Measurements from ENCODE around the gene WDFY4. TPM values are rescaled to one million over a fixed set of nuclear protein-coding genes. Genes with fewer than 3 reads are reported as not detected.

The WDFY4 gene
- polyA plus RNA-seq, 1 of the 3 experiments (the other 2 are of a cell fraction): not detected

- no peaks in the 10 kb centered on the region for H4K20me1 ChIP-seq (ENCODE audit: insufficient read depth)
- POLR2A ChIA-PET: no interaction called here
- no peaks in the 10 kb centered on the region for H3K9me3 ChIP-seq
- CTCF ChIA-PET: no interaction called here
- no peaks in the 10 kb centered on the region for H3K79me2 ChIP-seq (ENCODE audit: insufficient read depth)
- H3K9me2 ChIP-seq: no peaks in the 10 kb centered on the region
- no peak overlapping the region for H3K9ac ChIP-seq
- H3K4me1 ChIP-seq (ENCODE audit: control insufficient read depth in 1 of 2, insufficient read depth in 2 of 2, low read depth in 1 of 2, low read length in 1 of 2): peaks cover 0 to 7% of the 10 kb centered on the region in 2 experiments; a peak in 1 of 4 replicates
- H3K27me3 ChIP-seq (ENCODE audit: insufficient read depth): no peaks in the 10 kb centered on the region
- 27% methylated on average over 5 of the region's 6 CpGs for whole genome bisulfite sequencing (ENCODE audit: low lambda C conversion rate)
- DNase-seq: no peak
- H3K4me3 ChIP-seq (ENCODE audit: low read depth in 2 of 2, low read length in 1 of 2): no peak overlapping the region
- H2AFZ ChIP-seq (ENCODE audit: low read depth): no peak overlapping the region
- no peak overlapping the region for H3K4me2 ChIP-seq
- TF ChIP-seq SMC3 (IDR thresholded peaks at IDR 0.05; ENCODE audit: low read depth, low read length) (no peak), EZH2phosphoT487 (IDR thresholded peaks at IDR 0.05; ENCODE audit: borderline replicate concordance, low read depth) (no peak), USF1 (IDR thresholded peaks at IDR 0.05; ENCODE audit: borderline replicate concordance, low read depth) (no peak)
- H3K27ac ChIP-seq (ENCODE audit: low read depth in 2 of 2, low read length in 1 of 2): no peak overlapping the region
- H3K36me3 ChIP-seq (replicated peaks in 1 of 2; ENCODE audit: control insufficient read depth in 1 of 2, insufficient read depth in 2 of 2, low read length in 1 of 2): no peaks in the 10 kb centered on the region
- no peaks in the 10 kb centered on the region for H3F3A ChIP-seq (replicated peaks; ENCODE audit: insufficient read depth)
Measured at GRCh38 chr10:48762064-48763042, 77.7 kb downstream of the WDFY4 start.

GRCh38 chr10:48763403-48763965, 78.8 kb downstream of the WDFY4 start:
- Histone ChIP-seq H3K27ac (ENCODE audit: low read depth in 2 of 2, low read length in 1 of 2) (no peak overlapping the region), H3K4me1 (ENCODE audit: control insufficient read depth in 1 of 2, insufficient read depth in 2 of 2, low read depth in 1 of 2, low read length in 1 of 2) (peaks cover 0 to 7% of the 10 kb centered on the region in 2 experiments; a peak in 1 of 4 replicates), H3K79me2 (ENCODE audit: insufficient read depth) (no peaks in the 10 kb centered on the region), H3K4me3 (ENCODE audit: low read depth in 2 of 2, low read length in 1 of 2) (no peak overlapping the region), H3K27me3 (ENCODE audit: insufficient read depth) (no peaks in the 10 kb centered on the region), H4K20me1 (ENCODE audit: insufficient read depth) (no peaks in the 10 kb centered on the region), H3K9me3 (no peaks in the 10 kb centered on the region), H3K9ac (no peak overlapping the region), H3K9me2 (no peaks in the 10 kb centered on the region), H3K36me3 (replicated peaks in 1 of 2; ENCODE audit: control insufficient read depth in 1 of 2, insufficient read depth in 2 of 2, low read length in 1 of 2) (no peaks in the 10 kb centered on the region), H2AFZ (ENCODE audit: low read depth) (no peak overlapping the region), H3K4me2 (no peak overlapping the region), H3F3A (replicated peaks; ENCODE audit: insufficient read depth) (no peaks in the 10 kb centered on the region)
- POLR2A ChIA-PET: no interaction called here
- CTCF ChIA-PET: interaction anchor here (0.7 kb wide), 1 partner anchor 319 kb away, joined by 4 read pairs; no protein-coding TSS in a partner anchor
- no peak for DNase-seq
- 33% methylated on average over 5 of the region's 5 CpGs for WGBS (ENCODE audit: low lambda C conversion rate)
- TF ChIP-seq REST (IDR thresholded peaks at IDR 0.05; ENCODE audit: low read depth, low read length): no peak
- no peak for TF ChIP-seq IRF3 (IDR thresholded peaks at IDR 0.05; ENCODE audit: low read depth, low read length)
- no peak for TF ChIP-seq GATA2 (CRISPR knock-in tag; IDR thresholded peaks at IDR 0.05)
- TF ChIP-seq RCOR1 (IDR thresholded peaks at IDR 0.05; ENCODE audit: low read length): no peak
- no peak for TF ChIP-seq MEF2A (IDR thresholded peaks at IDR 0.05; ENCODE audit: borderline replicate concordance, low read depth)
- TF ChIP-seq TAF1 (IDR thresholded peaks at IDR 0.05; ENCODE audit: borderline replicate concordance, low read depth, low read length): no peak
- no peak for TF ChIP-seq JUND (IDR thresholded peaks at IDR 0.05)
- no peak for TF ChIP-seq EP300 (IDR thresholded peaks at IDR 0.05; ENCODE audit: borderline replicate concordance in 1 of 2, low read depth in 1 of 2, low read length in 1 of 2)
- no peak for TF ChIP-seq MAX (IDR thresholded peaks at IDR 0.05; ENCODE audit: low read depth)
- TF ChIP-seq ZBTB33 (IDR thresholded peaks at IDR 0.05; ENCODE audit: borderline replicate concordance, low read depth): no peak
- TF ChIP-seq RFX5 (IDR thresholded peaks at IDR 0.05; ENCODE audit: low read length): no peak
- TF ChIP-seq FOXJ3 (CRISPR knock-in tag; IDR thresholded peaks at IDR 0.05): no peak
- TF ChIP-seq NFIC (IDR thresholded peaks at IDR 0.05; ENCODE audit: borderline replicate concordance): no peak
- no peak for TF ChIP-seq FOSL2 (IDR thresholded peaks at IDR 0.05; ENCODE audit: borderline replicate concordance, low read depth)
